HCT116 (cell line): ENCODE results near the gene ALCAM. TPM values are rescaled to one million over a fixed set of nuclear protein-coding genes. Genes with fewer than 3 reads are reported as not detected.

Experiments
- ATAC-seq: fragments of 200-7000 bp; cut with Tn5 transposase; 2 replicates; pipeline ENCODE4 v1.9.1; 2020; ENCODE audit warnings: mild to moderate bottlenecking, moderate library complexity
- BruUV-seq: library from RNA; stranded (reverse); fragments of 400-500 nt; replicated peaks from 2 replicates; lab custom pipeline; 2021; lab: Mats Ljungman, UMichigan
- CTCF ChIA-PET: fragments of 300-600 bp; sonication (Branson Sonifier 250); formaldehyde crosslinking; loops from one replicate; lab custom pipeline; 2021; ENCODE audit warnings: antibody characterized with exemption; lab: Charles Lee
- POLR2A ChIA-PET: fragments of 300-600, 350-600 bp; sonication (Branson Sonifier 250); formaldehyde crosslinking; loops from one replicate; lab custom pipeline; 2021; ENCODE audit warnings: antibody characterized with exemption; lab: Charles Lee
- RAD21 ChIA-PET, 2 experiments: fragments of 300-600 bp; sonication (Branson Sonifier 250); formaldehyde crosslinking; loops; one replicate each; lab custom pipeline; 2023; ENCODE audit warnings: low total read pairs in 2 of 2; ENCODE audit not compliant: uncharacterized antibody in 2 of 2, unreplicated experiment in 2 of 2, low non-redundant PET in 1 of 2; lab: Charles Lee
- DNase-seq: peaks from one replicate; pipeline ENCODE4 v3.0.0-alpha.2; 2010; ENCODE audit warnings: low read depth, low spot score
- H2AFZ ChIP-seq: fragments of 200-600 bp; shearing (Covaris generic), sonication (generic); 2 replicates; pipeline ENCODE4 v1.6.1; 2017; ENCODE audit warnings: low read depth, mixed run types, mixed read lengths, antibody characterized with exemption, low read length; ENCODE audit not compliant: poor library complexity, severe bottlenecking
- H3K27ac ChIP-seq: 2 replicates; pipeline ENCODE4 v1.5.1; 2012; ENCODE audit warnings: low read depth, low read length
- H3K27me3 ChIP-seq: fragments of 200-600 bp; sonication (generic); 2 replicates; pipeline ENCODE4 v1.6.1; 2016; ENCODE audit warnings: mixed run types, low read length, mixed read lengths; ENCODE audit not compliant: insufficient read depth
- H3K36me3 ChIP-seq, 2 experiments: fragments of 200-500 bp in 1 of 2; fragments of 200-600 bp in 1 of 2; sonication (Bioruptor generic) in 1 of 2; sonication (generic) in 1 of 2; 2 replicates each; pipeline versions ENCODE4 v1.5.1 to v1.6.1; 2014 to 2016; ENCODE audit warnings: low read length in 2 of 2, inconsistent platforms in 1 of 2, mixed read lengths in 1 of 2, mixed run types in 1 of 2; ENCODE audit not compliant: insufficient read depth in 2 of 2, control insufficient read depth in 1 of 2
- H3K4me1 ChIP-seq, 2 experiments: fragments of 200-600 bp in 1 of 2; sonication (generic) in 1 of 2; 2 replicates each; pipeline versions ENCODE4 v1.5.1 to v1.6.1; 2012 to 2017; ENCODE audit warnings: low read length in 2 of 2, inconsistent platforms in 1 of 2, mild to moderate bottlenecking in 1 of 2, mixed read lengths in 1 of 2, mixed run types in 1 of 2, moderate library complexity in 1 of 2; ENCODE audit not compliant: insufficient read depth in 2 of 2, control insufficient read depth in 1 of 2
- H3K4me2 ChIP-seq: fragments of 200-600 bp; sonication (generic); 2 replicates; pipeline ENCODE4 v1.6.1; 2017; ENCODE audit warnings: mixed run types, low read length, mixed read lengths
- H3K4me3 ChIP-seq, 2 experiments: fragments of 200-600 bp in 1 of 2; sonication (generic) in 1 of 2; replicated peaks in 1 of 2; 2 replicates each; pipeline ENCODE4 v1.5.1; 2011 to 2016; ENCODE audit warnings: low read length in 2 of 2, control low read depth in 1 of 2, low read depth in 1 of 2, mild to moderate bottlenecking in 1 of 2, mixed read lengths in 1 of 2, mixed run types in 1 of 2
- H3K79me2 ChIP-seq: fragments of 200-600 bp; sonication (generic); 2 replicates; pipeline ENCODE4 v1.6.1; 2017; ENCODE audit warnings: mild to moderate bottlenecking, mixed run types, low read length, moderate library complexity, mixed read lengths; ENCODE audit not compliant: insufficient read depth
- H3K9ac ChIP-seq: fragments of 200-600 bp; sonication (generic); 2 replicates; pipeline ENCODE4 v1.6.1; 2016; ENCODE audit warnings: low read length, mixed read lengths
- H3K9me2 ChIP-seq: fragments of 200-600 bp; sonication (generic), shearing (Covaris generic); 2 replicates; pipeline ENCODE4 v1.6.1; 2017; ENCODE audit warnings: mixed run types, mild to moderate bottlenecking, moderate library complexity; ENCODE audit not compliant: insufficient read depth
- H3K9me3 ChIP-seq, 2 experiments: fragments of 200-500 bp in 1 of 2; fragments of 200-600 bp in 1 of 2; sonication (Bioruptor generic) in 1 of 2; sonication (generic) in 1 of 2; 2 replicates each; pipeline ENCODE4 v1.6.1; 2014 to 2017; ENCODE audit warnings: low read length in 2 of 2, mixed read lengths in 2 of 2, inconsistent platforms in 1 of 2, low read depth in 1 of 2, mild to moderate bottlenecking in 1 of 2, mixed run types in 1 of 2, moderate library complexity in 1 of 2; ENCODE audit not compliant: control insufficient read depth in 1 of 2, insufficient read depth in 1 of 2
- H4K20me1 ChIP-seq: fragments of 200-600 bp; sonication (generic), shearing (Covaris generic); 2 replicates; pipeline ENCODE4 v1.6.1; 2017; ENCODE audit warnings: mixed run types, mild to moderate bottlenecking, moderate library complexity; ENCODE audit not compliant: insufficient read depth
- CBX3 ChIP-seq: IDR thresholded peaks from 2 replicates; pipeline ENCODE4 v1.6.1; 2012; ENCODE audit warnings: low read depth
- EZH2phosphoT487 ChIP-seq: fragments of 200-600 bp; IDR thresholded peaks from 2 replicates; pipeline ENCODE4 v1.6.1; 2018; ENCODE audit warnings: antibody characterized with exemption, borderline replicate concordance
- FOSL1 ChIP-seq: IDR thresholded peaks from 2 replicates; pipeline ENCODE4 v1.6.1; 2012; ENCODE audit warnings: low read depth
- POLR2A ChIP-seq: IDR thresholded peaks from 2 replicates; pipeline ENCODE4 v1.7.0; 2011; ENCODE audit warnings: borderline replicate concordance; ENCODE audit not compliant: insufficient read depth, insufficient read length; ENCODE audit errors: extremely low read depth
- POLR2AphosphoS5 ChIP-seq: IDR thresholded peaks from 2 replicates; pipeline ENCODE4 v1.6.1; 2011; ENCODE audit warnings: mild to moderate bottlenecking, low read depth, low read length, moderate library complexity
- RAD21 ChIP-seq: IDR thresholded peaks from 2 replicates; pipeline ENCODE4 v1.6.1; 2012; ENCODE audit warnings: low read depth, mild to moderate bottlenecking
- SIN3A ChIP-seq: IDR thresholded peaks from 2 replicates; pipeline ENCODE4 v1.6.1; 2012; ENCODE audit warnings: low read depth
- TCF7L2 ChIP-seq: IDR thresholded peaks from 2 replicates; pipeline ENCODE4 v1.7.0; 2011; ENCODE audit warnings: borderline replicate concordance, inconsistent platforms; ENCODE audit not compliant: insufficient read depth, insufficient read length; ENCODE audit errors: extremely low read depth
- intact Hi-C: fragments of 100-400 bp; cut with micrococcal nuclease; formaldehyde crosslinking; loops from 2 replicates; pipeline ENCODE4 v1.10.0; 2022
- total RNA-seq: library from RNA; stranded (reverse); gene quantifications from one replicate; pipeline ENCODE4 v1.2.1, GENCODE V29; 2021; ENCODE audit not compliant: unreplicated experiment
- TF ChIP-seq, protein P1 (sequence below), 3 experiments: fragments of 200-600 bp in 1 of 3; sonication (generic) in 1 of 3; IDR thresholded peaks in 2 of 3; conservative IDR thresholded peaks in 1 of 3; 2 replicates each; pipeline ENCODE4 v1.5.1; 2012 to 2017; ENCODE audit warnings: low read depth in 2 of 3, low read length in 2 of 3, antibody characterized with exemption in 1 of 3, borderline replicate concordance in 1 of 3, control low read depth in 1 of 3, mild to moderate bottlenecking in 1 of 3, mixed read lengths in 1 of 3, mixed run types in 1 of 3, moderate library complexity in 1 of 3; ENCODE audit not compliant: insufficient read depth in 1 of 3

The ALCAM gene
- total RNA-seq, 1 experiment from 2014 or later = 56.7 TPM

DNA sequence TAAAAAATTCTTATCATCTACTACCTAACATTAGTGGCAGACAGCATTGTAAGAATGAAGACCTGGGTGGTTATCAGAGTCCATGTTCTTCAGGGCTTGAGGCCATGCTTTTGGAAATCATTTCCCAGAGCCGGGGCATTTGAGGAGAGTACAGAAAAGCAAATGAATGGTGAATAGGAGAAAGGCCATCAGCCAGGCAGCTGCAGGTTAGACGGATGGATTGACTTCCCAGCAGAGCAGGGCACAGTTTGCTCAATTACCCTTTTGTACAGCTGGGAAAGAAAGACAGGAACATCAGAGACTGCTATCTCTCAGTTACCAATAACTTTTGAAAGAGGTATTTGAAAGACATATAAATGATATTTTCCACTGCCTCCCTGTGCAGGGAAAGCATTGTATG lies 135.6 kb downstream of the ALCAM start (continued):
- TF ChIP-seq EZH2phosphoT487 (no peak), POLR2A (no peak), TCF7L2 (no peak), FOSL1 (no peak), RAD21 (no peak)
- TF ChIP-seq, protein P1, sequence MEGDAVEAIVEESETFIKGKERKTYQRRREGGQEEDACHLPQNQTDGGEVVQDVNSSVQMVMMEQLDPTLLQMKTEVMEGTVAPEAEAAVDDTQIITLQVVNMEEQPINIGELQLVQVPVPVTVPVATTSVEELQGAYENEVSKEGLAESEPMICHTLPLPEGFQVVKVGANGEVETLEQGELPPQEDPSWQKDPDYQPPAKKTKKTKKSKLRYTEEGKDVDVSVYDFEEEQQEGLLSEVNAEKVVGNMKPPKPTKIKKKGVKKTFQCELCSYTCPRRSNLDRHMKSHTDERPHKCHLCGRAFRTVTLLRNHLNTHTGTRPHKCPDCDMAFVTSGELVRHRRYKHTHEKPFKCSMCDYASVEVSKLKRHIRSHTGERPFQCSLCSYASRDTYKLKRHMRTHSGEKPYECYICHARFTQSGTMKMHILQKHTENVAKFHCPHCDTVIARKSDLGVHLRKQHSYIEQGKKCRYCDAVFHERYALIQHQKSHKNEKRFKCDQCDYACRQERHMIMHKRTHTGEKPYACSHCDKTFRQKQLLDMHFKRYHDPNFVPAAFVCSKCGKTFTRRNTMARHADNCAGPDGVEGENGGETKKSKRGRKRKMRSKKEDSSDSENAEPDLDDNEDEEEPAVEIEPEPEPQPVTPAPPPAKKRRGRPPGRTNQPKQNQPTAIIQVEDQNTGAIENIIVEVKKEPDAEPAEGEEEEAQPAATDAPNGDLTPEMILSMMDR (IDR thresholded peaks at IDR 0.05 in 2 of 3, conservative IDR thresholded peaks at IDR 0.05 in 1 of 3; ENCODE audit: borderline replicate concordance in 1 of 3, insufficient read depth in 1 of 3, low read depth in 2 of 3, low read length in 2 of 3) = no peak
- TF ChIP-seq, all 23 proteins: peak for 0

DNA sequence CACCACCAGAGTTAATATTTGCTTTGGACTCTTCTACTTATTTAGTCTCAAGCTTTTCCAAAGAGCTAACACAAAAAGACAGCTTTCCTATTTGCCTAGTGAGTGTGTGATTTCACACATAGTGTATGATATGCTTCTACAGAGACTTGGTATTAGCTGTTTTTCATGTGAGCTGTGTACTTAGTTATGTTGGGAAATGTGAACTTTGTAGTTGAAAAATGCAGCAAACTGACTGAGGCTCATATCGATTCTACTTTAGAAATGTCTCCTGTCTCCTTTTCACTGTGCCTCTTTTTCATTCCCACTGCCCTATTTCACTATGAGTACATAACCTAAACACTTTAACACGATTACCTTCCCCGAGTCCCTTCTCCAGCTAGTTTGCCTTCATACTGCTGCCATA lies 136.5 kb downstream of the ALCAM start:
- DNase-seq (no peak), ATAC-seq (no peak)
- H3K4me1 ChIP-seq = no peaks in the 10 kb centered on the region
- H3K9ac ChIP-seq = no peak overlapping the region
- RAD21 ChIA-PET = no interaction called here
- H3K27me3 ChIP-seq = no peaks in the 10 kb centered on the region
- H3K4me3 ChIP-seq = no peak overlapping the region
- no peaks in the 10 kb centered on the region for H3K36me3 ChIP-seq
- no peaks in the 10 kb centered on the region for H3K9me3 ChIP-seq
- CTCF ChIA-PET = interaction anchor here (1.5 kb wide), 1 partner anchor 15 kb away, joined by 5 read pairs; no protein-coding TSS in a partner anchor
- no peak overlapping the region for H3K27ac ChIP-seq
- no peak overlapping the region for H2AFZ ChIP-seq
- H4K20me1 ChIP-seq = no peaks in the 10 kb centered on the region
- no peaks in the 10 kb centered on the region for H3K9me2 ChIP-seq
- no peak for TF ChIP-seq SIN3A
- TF ChIP-seq POLR2AphosphoS5 = no peak
- no peak for TF ChIP-seq FOSL1
- TF ChIP-seq CBX3 = no peak
- no peak for TF ChIP-seq TCF7L2
- no peak for TF ChIP-seq POLR2A
- intact Hi-C loops = no loop called here
- POLR2A ChIA-PET = interaction anchor here (1.1 kb wide), 1 partner anchor 99 kb away, joined by 3 read pairs; no protein-coding TSS in a partner anchor
- H3K4me2 ChIP-seq = no peak overlapping the region
- no TSS peak for BruUV-seq
- no peaks in the 10 kb centered on the region; the same call in 1 of the 2 replicates for H3K79me2 ChIP-seq
